PC-3 (cell line): Measurements from ENCODE around the gene TLR7. TPM values are rescaled to one million over a fixed set of nuclear protein-coding genes. Genes with fewer than 3 reads are reported as not detected.

Experiments
- ATAC-seq: fragments of 200-7000 bp; cut with Tn5 transposase; 2 replicates; pipeline ENCODE4 v1.9.1; 2020; ENCODE audit warnings: mild to moderate bottlenecking, moderate library complexity
- BruUV-seq: library from RNA; stranded (reverse); fragments of 400-500 nt; replicated peaks from 2 replicates; lab custom pipeline; 2021; lab: Mats Ljungman, UMichigan
- CTCF ChIA-PET: fragments of 300-600 bp; sonication (Branson Sonifier 250); formaldehyde crosslinking; loops from one replicate; lab custom pipeline; 2022; ENCODE audit warnings: antibody characterized with exemption; lab: Charles Lee
- POLR2A ChIA-PET: fragments of 300-600 bp; sonication (Branson Sonifier 250); formaldehyde crosslinking; loops from one replicate; lab custom pipeline; 2022; ENCODE audit warnings: antibody characterized with exemption; ENCODE audit not compliant: unreplicated experiment; lab: Charles Lee
- DNase-seq: peaks from one replicate; pipeline ENCODE4 v3.0.0-alpha.2; 2015
- H2AFZ ChIP-seq: fragments of 300-600 bp; sonication (generic); 2 replicates; pipeline ENCODE4 v1.6.0; 2016; ENCODE audit warnings: antibody characterized with exemption, low read length
- H3F3A ChIP-seq: fragments of 300-600 bp; sonication (generic); one replicate; pipeline ENCODE4 v1.6.0; 2017; ENCODE audit warnings: antibody characterized with exemption, low read length, control low read depth, mild to moderate bottlenecking; ENCODE audit not compliant: unreplicated experiment
- H3K27ac ChIP-seq: fragments of 300-600 bp; sonication (generic); 2 replicates; pipeline ENCODE4 v1.5.1; 2016; ENCODE audit warnings: mild to moderate bottlenecking, low read length
- H3K27me3 ChIP-seq: fragments of 300-600 bp; sonication (generic); 2 replicates; pipeline ENCODE4 v1.6.1; 2016; ENCODE audit warnings: low read length, mixed read lengths
- H3K36me3 ChIP-seq: fragments of 300-600 bp; sonication (generic); 2 replicates; pipeline ENCODE4 v1.6.1; 2016; ENCODE audit warnings: low read depth, mixed run types, low read length, mixed read lengths
- H3K4me1 ChIP-seq: fragments of 300-600 bp; sonication (generic); 2 replicates; pipeline ENCODE4 v1.5.1; 2016; ENCODE audit warnings: low read length; ENCODE audit not compliant: insufficient read depth
- H3K4me2 ChIP-seq: fragments of 300-600 bp; sonication (generic); 2 replicates; pipeline ENCODE4 v1.6.0; 2016; ENCODE audit warnings: low read length
- H3K4me3 ChIP-seq: fragments of 300-600 bp; sonication (generic); 2 replicates; pipeline ENCODE4 v1.5.1; 2016; ENCODE audit warnings: mild to moderate bottlenecking, low read length, mixed read lengths
- H3K79me2 ChIP-seq: fragments of 300-600 bp; sonication (generic); 2 replicates; pipeline ENCODE4 v1.6.1; 2017; ENCODE audit warnings: low read length, mixed read lengths
- H3K9ac ChIP-seq: fragments of 300-600 bp; sonication (generic); 2 replicates; pipeline ENCODE4 v1.6.0; 2016; ENCODE audit warnings: mild to moderate bottlenecking, low read length
- H3K9me2 ChIP-seq: fragments of 300-600 bp; sonication (generic); replicated peaks from 2 replicates; pipeline ENCODE4 v1.6.1; 2016; ENCODE audit warnings: mixed run types, low read length, mixed read lengths
- H3K9me3 ChIP-seq: fragments of 300-600 bp; sonication (generic); 2 replicates; pipeline ENCODE4 v1.6.1; 2016; ENCODE audit warnings: low read length, mixed read lengths
- H4K20me1 ChIP-seq: fragments of 300-600 bp; sonication (generic); 2 replicates; pipeline ENCODE4 v1.6.1; 2016; ENCODE audit warnings: low read length, mixed read lengths
- EZH2 ChIP-seq: fragments of 300-600 bp; sonication (generic); IDR thresholded peaks from one replicate; pipeline ENCODE4 v1.6.1; 2017; ENCODE audit warnings: antibody characterized with exemption, mild to moderate bottlenecking, low read length; ENCODE audit not compliant: unreplicated experiment
- EZH2phosphoT487 ChIP-seq: fragments of 300-600 bp; sonication (generic); IDR thresholded peaks from 2 replicates; pipeline ENCODE4 v1.6.1; 2018; ENCODE audit warnings: mild to moderate bottlenecking, antibody characterized with exemption, low read length, borderline replicate concordance
- intact Hi-C: fragments of 100-400 bp; cut with micrococcal nuclease; formaldehyde crosslinking; loops from 2 replicates; pipeline ENCODE4 v1.9.0; 2023
- total RNA-seq: library from RNA; depleted of rRNA; stranded (reverse); fragments of >200 nt; gene quantifications from 2 replicates; pipeline ENCODE4 v1.2.3, GENCODE V29; 2014
- TF ChIP-seq, protein P1 (sequence below): fragments of 300-600 bp; sonication (generic); conservative IDR thresholded peaks from 2 replicates; pipeline ENCODE4 v1.5.1; 2017; ENCODE audit warnings: antibody characterized with exemption, low read depth, mild to moderate bottlenecking, low read length

The TLR7 gene
- total RNA-seq, 1 experiment from 2014 or later, result not detected

DNA sequence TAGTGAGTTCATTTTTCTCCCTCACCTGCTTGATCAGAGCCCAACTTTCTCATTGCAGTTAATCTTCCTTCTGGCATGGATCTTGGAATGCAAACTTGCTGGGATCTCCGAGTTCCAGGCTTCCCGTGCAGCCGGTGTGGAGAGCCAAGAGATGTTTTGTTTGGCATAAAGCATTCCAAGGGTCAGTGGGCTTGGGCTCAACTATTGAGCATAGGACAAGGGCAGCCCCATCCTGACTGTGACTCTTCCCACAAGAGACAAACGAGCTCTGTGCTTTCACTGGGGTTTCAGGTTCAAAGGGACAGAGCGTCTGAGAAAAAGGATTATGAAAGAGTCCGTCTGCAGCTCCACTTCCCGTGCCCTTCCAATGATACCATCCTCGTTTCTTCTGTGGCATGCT is 10.5 kb downstream of the TLR7 start:
- Histone ChIP-seq H3K27me3 (no peaks in the 10 kb centered on the region), H3K36me3 (no peaks in the 10 kb centered on the region), H2AFZ (no peak overlapping the region), H3K4me3 (no peak overlapping the region), H3K79me2 (no peaks in the 10 kb centered on the region), H3F3A (no peaks in the 10 kb centered on the region), H4K20me1 (no peaks in the 10 kb centered on the region), H3K27ac (no peak overlapping the region), H3K9me2 (no peaks in the 10 kb centered on the region), H3K9me3 (no peaks in the 10 kb centered on the region), H3K9ac (no peak overlapping the region), H3K4me2 (no peak overlapping the region), H3K4me1 (no peaks in the 10 kb centered on the region)
- no TSS peak for BruUV-seq
- intact Hi-C loops, result no loop called here
- ChIA-PET POLR2A (interaction anchor here (0.6 kb wide), 1 partner anchor 1017 kb away, joined by 3 read pairs; no protein-coding TSS in a partner anchor), CTCF (no interaction called here)
- no peak for ATAC-seq
- TF ChIP-seq, protein P1, sequence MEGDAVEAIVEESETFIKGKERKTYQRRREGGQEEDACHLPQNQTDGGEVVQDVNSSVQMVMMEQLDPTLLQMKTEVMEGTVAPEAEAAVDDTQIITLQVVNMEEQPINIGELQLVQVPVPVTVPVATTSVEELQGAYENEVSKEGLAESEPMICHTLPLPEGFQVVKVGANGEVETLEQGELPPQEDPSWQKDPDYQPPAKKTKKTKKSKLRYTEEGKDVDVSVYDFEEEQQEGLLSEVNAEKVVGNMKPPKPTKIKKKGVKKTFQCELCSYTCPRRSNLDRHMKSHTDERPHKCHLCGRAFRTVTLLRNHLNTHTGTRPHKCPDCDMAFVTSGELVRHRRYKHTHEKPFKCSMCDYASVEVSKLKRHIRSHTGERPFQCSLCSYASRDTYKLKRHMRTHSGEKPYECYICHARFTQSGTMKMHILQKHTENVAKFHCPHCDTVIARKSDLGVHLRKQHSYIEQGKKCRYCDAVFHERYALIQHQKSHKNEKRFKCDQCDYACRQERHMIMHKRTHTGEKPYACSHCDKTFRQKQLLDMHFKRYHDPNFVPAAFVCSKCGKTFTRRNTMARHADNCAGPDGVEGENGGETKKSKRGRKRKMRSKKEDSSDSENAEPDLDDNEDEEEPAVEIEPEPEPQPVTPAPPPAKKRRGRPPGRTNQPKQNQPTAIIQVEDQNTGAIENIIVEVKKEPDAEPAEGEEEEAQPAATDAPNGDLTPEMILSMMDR, result no peak
- TF ChIP-seq EZH2, result no peak
- TF ChIP-seq EZH2phosphoT487, result no peak
- no peak for DNase-seq

DNA sequence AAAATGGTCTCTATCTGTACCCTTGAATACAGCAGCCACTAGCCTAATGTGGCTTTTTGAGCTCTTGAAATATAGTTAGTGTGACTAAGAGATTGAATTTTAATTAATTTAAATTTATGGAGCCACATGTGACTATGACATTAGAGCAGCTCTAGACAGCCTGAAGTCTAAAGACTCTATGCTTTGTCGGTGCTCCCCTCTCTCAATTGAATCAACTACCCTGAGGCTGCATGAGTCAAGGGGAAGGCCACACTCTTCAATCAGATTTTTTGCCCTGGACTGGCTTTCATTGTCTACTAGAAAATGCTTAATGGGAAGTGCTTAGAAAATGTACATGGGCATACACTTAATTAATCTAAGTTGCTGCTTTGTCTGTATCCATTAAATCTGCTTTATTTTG is 11.7 kb downstream of the TLR7 start:
- DNase-seq (peak; percentile 17), ATAC-seq (no peak)
- no peaks in the 10 kb centered on the region for H3K4me1 ChIP-seq
- CTCF ChIA-PET, result no interaction called here
- no peaks in the 10 kb centered on the region for H3K9me3 ChIP-seq
- POLR2A ChIA-PET, result no interaction called here
- no peaks in the 10 kb centered on the region for H3K79me2 ChIP-seq
- H3K9me2 ChIP-seq, result no peaks in the 10 kb centered on the region
- H2AFZ ChIP-seq, result no peak overlapping the region
- H3K36me3 ChIP-seq, result no peaks in the 10 kb centered on the region
- TF ChIP-seq EZH2, result no peak
- TF ChIP-seq, protein P1, result no peak
- no peak for TF ChIP-seq EZH2phosphoT487
- no peak overlapping the region for H3K9ac ChIP-seq
- BruUV-seq, result no TSS peak
- H3K4me3 ChIP-seq, result no peak overlapping the region
- no peaks in the 10 kb centered on the region for H3K27me3 ChIP-seq
- no peaks in the 10 kb centered on the region for H4K20me1 ChIP-seq
- no peak overlapping the region for H3K4me2 ChIP-seq
- intact Hi-C loops, result no loop called here
- no peak overlapping the region for H3K27ac ChIP-seq
- H3F3A ChIP-seq, result no peaks in the 10 kb centered on the region

DNA sequence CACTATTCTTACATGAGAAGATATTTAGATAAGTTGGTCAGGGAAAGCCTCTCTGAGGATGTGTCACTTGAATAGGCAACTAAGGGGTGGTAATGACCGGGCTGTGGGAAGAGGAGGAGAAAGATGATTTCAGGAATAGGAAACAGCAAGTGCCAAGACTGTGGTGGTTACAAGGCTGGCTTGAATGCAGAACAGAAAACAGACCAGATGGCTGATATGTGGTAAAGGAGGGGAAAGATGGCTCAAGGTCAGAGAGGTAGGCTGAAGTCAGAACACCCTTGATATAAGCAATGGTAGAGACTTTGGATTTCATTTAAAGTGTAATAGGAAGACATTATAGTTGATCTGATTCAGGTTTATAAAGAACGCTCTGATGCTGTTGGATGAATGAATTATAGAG is 15.0 kb downstream of the TLR7 start:
- H3K4me3 ChIP-seq, result no peak overlapping the region
- H3K27ac ChIP-seq, result no peak overlapping the region
- ChIA-PET CTCF (no interaction called here), POLR2A (no interaction called here)
- no peaks in the 10 kb centered on the region for H4K20me1 ChIP-seq
- H3K9me3 ChIP-seq, result no peaks in the 10 kb centered on the region
- no peaks in the 10 kb centered on the region for H3F3A ChIP-seq
- no peaks in the 10 kb centered on the region for H3K79me2 ChIP-seq
- BruUV-seq, result no TSS peak
- ATAC-seq, result no peak
- DNase-seq, result no peak
- peaks cover 10% of the 10 kb centered on the region; the same call in 1 of the 2 replicates for H3K27me3 ChIP-seq
- intact Hi-C loops, result no loop called here
- TF ChIP-seq, protein P1, result no peak
- TF ChIP-seq EZH2 (no peak), EZH2phosphoT487 (no peak)
- H3K4me2 ChIP-seq, result no peak overlapping the region
- no peaks in the 10 kb centered on the region for H3K4me1 ChIP-seq
- no peak overlapping the region for H2AFZ ChIP-seq
- H3K9ac ChIP-seq, result no peak overlapping the region
- no peaks in the 10 kb centered on the region for H3K9me2 ChIP-seq
- no peaks in the 10 kb centered on the region for H3K36me3 ChIP-seq
